Measurements from ENCODE around the gene GPC5. TPM values are rescaled to one million over a fixed set of nuclear protein-coding genes. Genes with fewer than 3 reads are reported as not detected.

Gene GPC5
- total RNA-seq, 1 donor from 2014 or later = 0.07 TPM

- Histone ChIP-seq H3K36me3 (no peaks in the 10 kb centered on the region), H3K4me2 (no peak overlapping the region), H4K20me1 (ENCODE audit: low read depth) (no peaks in the 10 kb centered on the region), H3K9ac (no peak overlapping the region), H3K27me3 (no peaks in the 10 kb centered on the region), H2AFZ (replicated peaks) (no peak overlapping the region), H3K27ac (no peak overlapping the region), H3K79me2 (ENCODE audit: low read depth) (no peaks in the 10 kb centered on the region), H3F3A (ENCODE audit: low read depth) (no peaks in the 10 kb centered on the region), H3K9me3 (ENCODE audit: low read depth) (no peaks in the 10 kb centered on the region), H3K4me1 (no peaks in the 10 kb centered on the region), H3K4me3 (no peak overlapping the region)
- DNase-seq (ENCODE audit: low spot score) = no peak
- Mint-ChIP-seq H3K4me3 (no peak overlapping the region), H3K9me3 (peaks cover 6% of the 10 kb centered on the region), H3K36me3 (no peaks in the 10 kb centered on the region), H3K27ac (no peak overlapping the region), H3K27me3 (ENCODE audit: insufficient read depth, low read depth) (no peaks in the 10 kb centered on the region), H3K4me1 (peaks cover 34% of the 10 kb centered on the region)
- TF ChIP-seq EZH2phosphoT487 (IDR thresholded peaks at IDR 0.05) (no peak), EZH2 (IDR thresholded peaks at IDR 0.05) (no peak), CTCF (IDR thresholded peaks at IDR 0.05) (no peak)
Measured at GRCh38 chr13:92721620-92722019, 1323.2 kb downstream of the GPC5 start.

GRCh38 chr13:92727118-92727517 is 1328.7 kb downstream of the GPC5 start:
- Mint-ChIP-seq H3K4me1 (peaks cover 1% of the 10 kb centered on the region), H3K4me3 (no peak overlapping the region), H3K27ac (no peak overlapping the region), H3K36me3 (no peaks in the 10 kb centered on the region), H3K27me3 (ENCODE audit: insufficient read depth, low read depth) (no peaks in the 10 kb centered on the region), H3K9me3 (peaks cover 6% of the 10 kb centered on the region)
- no peaks in the 10 kb centered on the region for H4K20me1 ChIP-seq (ENCODE audit: low read depth)
- H3K9ac ChIP-seq = no peak overlapping the region
- H3F3A ChIP-seq (ENCODE audit: low read depth) = no peaks in the 10 kb centered on the region
- H3K36me3 ChIP-seq = no peaks in the 10 kb centered on the region
- no peak for DNase-seq (ENCODE audit: low spot score)
- no peaks in the 10 kb centered on the region for H3K4me1 ChIP-seq
- no peaks in the 10 kb centered on the region for H3K27me3 ChIP-seq
- H3K9me3 ChIP-seq (ENCODE audit: low read depth) = no peaks in the 10 kb centered on the region
- H2AFZ ChIP-seq (replicated peaks) = no peak overlapping the region
- no peak overlapping the region for H3K27ac ChIP-seq
- H3K79me2 ChIP-seq (ENCODE audit: low read depth) = no peaks in the 10 kb centered on the region
- TF ChIP-seq EZH2phosphoT487 (IDR thresholded peaks at IDR 0.05) (no peak), CTCF (IDR thresholded peaks at IDR 0.05) (no peak), EZH2 (IDR thresholded peaks at IDR 0.05) (no peak)
- H3K4me3 ChIP-seq = no peak overlapping the region
- no peak overlapping the region for H3K4me2 ChIP-seq

- no peak overlapping the region for H2AFZ ChIP-seq (replicated peaks)
- no peak for TF ChIP-seq EZH2phosphoT487 (IDR thresholded peaks at IDR 0.05)
- no peak for TF ChIP-seq CTCF (IDR thresholded peaks at IDR 0.05)
- TF ChIP-seq EZH2 (IDR thresholded peaks at IDR 0.05) = no peak
- Mint-ChIP-seq H3K27me3 (ENCODE audit: insufficient read depth, low read depth) (no peaks in the 10 kb centered on the region), H3K9me3 (no peaks in the 10 kb centered on the region), H3K4me3 (no peak overlapping the region), H3K36me3 (no peaks in the 10 kb centered on the region), H3K27ac (no peak overlapping the region), H3K4me1 (no peaks in the 10 kb centered on the region)
- no peak overlapping the region for H3K9ac ChIP-seq
- H3K4me3 ChIP-seq = no peak overlapping the region
- no peaks in the 10 kb centered on the region for H3K79me2 ChIP-seq (ENCODE audit: low read depth)
- H3K36me3 ChIP-seq = no peaks in the 10 kb centered on the region
- DNase-seq (ENCODE audit: low spot score) = no peak
- H3K9me3 ChIP-seq (ENCODE audit: low read depth) = no peaks in the 10 kb centered on the region
- no peaks in the 10 kb centered on the region for H4K20me1 ChIP-seq (ENCODE audit: low read depth)
- H3K27me3 ChIP-seq = no peaks in the 10 kb centered on the region
- no peaks in the 10 kb centered on the region for H3F3A ChIP-seq (ENCODE audit: low read depth)
- H3K4me2 ChIP-seq = no peak overlapping the region
- H3K27ac ChIP-seq = no peak overlapping the region
- H3K4me1 ChIP-seq = no peaks in the 10 kb centered on the region
Measured at GRCh38 chr13:92734068-92734467, 1335.6 kb downstream of the GPC5 start.
